Measurements from ENCODE around the gene KCMF1. TPM values are rescaled to one million over a fixed set of nuclear protein-coding genes. Genes with fewer than 3 reads are reported as not detected.

Gene KCMF1
- total RNA-seq, 2 donors from 2014 or later: 77.3 to 108 TPM

DNA sequence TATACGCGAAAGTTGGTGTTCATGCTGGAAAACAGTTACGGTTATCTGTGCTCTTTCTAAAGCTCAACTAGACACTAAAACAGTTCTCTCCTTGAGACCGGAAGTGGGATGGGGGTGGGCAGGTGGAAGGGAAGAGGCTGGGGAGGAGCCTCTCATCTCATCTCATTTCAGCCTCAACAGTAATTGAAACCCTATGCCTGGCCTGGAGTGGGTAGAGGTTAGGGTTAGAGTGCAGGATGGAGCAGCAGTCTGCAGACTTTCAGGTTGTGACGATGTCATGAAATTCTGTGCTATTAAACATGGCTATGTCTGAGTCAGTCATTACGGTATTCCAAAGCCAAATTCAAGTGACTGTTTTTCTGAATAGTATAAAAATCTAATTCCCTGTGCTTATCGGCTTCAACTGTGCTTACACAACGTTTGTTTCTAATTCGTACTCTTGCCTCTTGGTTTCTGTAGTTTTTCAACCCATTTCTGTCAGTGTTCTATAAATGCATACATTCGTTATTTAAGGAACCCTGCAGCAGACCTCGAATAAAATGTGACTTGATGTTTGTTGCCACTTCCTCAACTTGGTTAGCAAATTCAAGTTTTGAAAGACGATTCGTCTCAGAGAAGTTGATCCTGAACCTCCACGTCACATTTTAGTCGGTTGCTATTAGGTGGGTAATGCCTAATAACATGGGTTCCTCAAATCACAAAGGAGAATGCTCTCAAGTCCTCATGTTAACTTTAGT, 86.4 kb downstream of the KCMF1 start:
- H3K4me3 Mint-ChIP-seq: no peak overlapping the region

DNA sequence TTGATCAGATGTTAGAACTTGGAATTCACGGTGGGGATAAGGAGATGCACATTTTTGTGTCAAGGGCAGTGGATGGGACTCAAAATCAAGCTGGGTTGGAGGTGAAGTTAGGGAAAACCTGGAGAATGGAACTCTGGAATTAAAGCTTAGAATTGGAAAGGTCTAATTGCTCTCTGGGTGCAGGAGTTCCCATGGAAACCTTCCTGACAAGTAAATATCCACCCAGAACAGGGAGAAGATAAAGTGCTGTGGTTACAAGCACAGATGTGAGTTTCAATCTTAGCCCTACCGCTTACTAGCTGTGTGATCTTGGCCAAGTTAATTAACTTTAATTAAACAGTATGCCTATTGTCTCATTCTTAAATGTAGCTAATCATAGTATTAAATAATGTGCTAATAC, 90.9 kb downstream of the KCMF1 start:
- peaks cover 11% of the 10 kb centered on the region for H3K27me3 Mint-ChIP-seq
- H3K4me3 Mint-ChIP-seq: no peak overlapping the region
- ATAC-seq (replicated peaks): no peak
- no peaks in the 10 kb centered on the region for H3K36me3 Mint-ChIP-seq (ENCODE audit: low read depth)
- H3K9me3 Mint-ChIP-seq: no peaks in the 10 kb centered on the region
- no peak overlapping the region for H3K27ac Mint-ChIP-seq
- peaks cover 3% of the 10 kb centered on the region for H3K4me1 Mint-ChIP-seq

More for the DNA sequence above, 86.4 kb downstream of the KCMF1 start:
- H3K4me1 Mint-ChIP-seq: peaks cover 3% of the 10 kb centered on the region
- no peaks in the 10 kb centered on the region for H3K9me3 Mint-ChIP-seq
- H3K36me3 Mint-ChIP-seq (ENCODE audit: low read depth): peaks cover 42% of the 10 kb centered on the region
- no peaks in the 10 kb centered on the region for H3K27me3 Mint-ChIP-seq
- H3K27ac Mint-ChIP-seq: no peak overlapping the region
- peak; percentile 44 for ATAC-seq (replicated peaks)

DNA sequence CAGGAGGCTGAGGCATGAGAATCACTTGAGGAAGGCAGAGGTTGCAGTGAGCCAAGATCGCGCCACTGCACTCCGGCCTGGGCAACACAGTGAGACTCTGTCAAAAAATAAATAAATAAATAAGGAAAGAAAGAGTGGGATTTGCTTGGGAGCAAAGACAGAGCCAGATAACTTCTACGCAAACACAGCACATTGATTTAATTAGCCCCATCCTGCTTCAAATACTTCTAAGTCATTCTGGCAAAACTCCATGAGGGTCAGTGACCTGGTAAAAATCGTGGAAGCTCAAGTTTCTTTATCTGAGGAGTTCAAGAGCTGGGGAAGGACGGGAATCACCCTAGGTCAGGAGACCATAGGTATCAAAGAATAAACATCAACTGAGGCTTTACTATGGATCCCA, 91.6 kb downstream of the KCMF1 start:
- peaks cover 3% of the 10 kb centered on the region for H3K4me1 Mint-ChIP-seq
- H3K27ac Mint-ChIP-seq: no peak overlapping the region
- ATAC-seq (replicated peaks): no peak
- peaks cover 14% of the 10 kb centered on the region for H3K27me3 Mint-ChIP-seq
- no peak overlapping the region for H3K4me3 Mint-ChIP-seq
- no peaks in the 10 kb centered on the region for H3K36me3 Mint-ChIP-seq (ENCODE audit: low read depth)
- no peaks in the 10 kb centered on the region for H3K9me3 Mint-ChIP-seq

DNA sequence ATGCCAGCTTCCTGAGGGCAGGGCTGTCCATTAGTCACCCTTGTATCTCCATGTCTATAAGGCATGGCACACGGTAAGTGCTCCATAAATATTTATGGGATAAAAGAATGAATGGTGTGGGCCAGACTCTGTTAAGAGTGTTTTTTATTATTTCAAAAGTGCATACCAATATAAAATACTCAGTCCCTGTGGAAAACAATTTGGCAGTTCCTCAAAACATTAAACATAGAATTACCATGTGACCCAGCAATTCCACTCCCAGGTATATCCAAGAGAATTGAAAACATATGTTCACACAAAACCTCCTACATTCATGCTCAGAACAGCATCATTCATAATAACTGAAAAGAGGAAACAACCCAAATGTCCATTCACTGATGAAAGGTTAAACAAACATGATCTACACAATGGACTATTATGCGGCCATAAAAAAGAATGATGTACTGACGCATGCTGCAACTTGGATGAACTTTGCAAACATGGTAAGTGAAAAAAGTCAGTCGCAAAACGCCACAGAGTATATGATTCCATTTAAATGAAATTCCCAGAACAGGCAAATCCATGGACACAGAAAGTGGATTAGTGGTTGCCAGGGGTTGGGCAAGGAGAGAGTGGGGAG, 93.1 kb downstream of the KCMF1 start:
- H3K4me3 Mint-ChIP-seq: no peak overlapping the region
- H3K9me3 Mint-ChIP-seq: no peaks in the 10 kb centered on the region
- H3K36me3 Mint-ChIP-seq (ENCODE audit: low read depth): no peaks in the 10 kb centered on the region
- H3K27ac Mint-ChIP-seq: no peak overlapping the region
- no peak for ATAC-seq (replicated peaks)
- no peaks in the 10 kb centered on the region for H3K4me1 Mint-ChIP-seq
- peaks cover 14% of the 10 kb centered on the region for H3K27me3 Mint-ChIP-seq

DNA sequence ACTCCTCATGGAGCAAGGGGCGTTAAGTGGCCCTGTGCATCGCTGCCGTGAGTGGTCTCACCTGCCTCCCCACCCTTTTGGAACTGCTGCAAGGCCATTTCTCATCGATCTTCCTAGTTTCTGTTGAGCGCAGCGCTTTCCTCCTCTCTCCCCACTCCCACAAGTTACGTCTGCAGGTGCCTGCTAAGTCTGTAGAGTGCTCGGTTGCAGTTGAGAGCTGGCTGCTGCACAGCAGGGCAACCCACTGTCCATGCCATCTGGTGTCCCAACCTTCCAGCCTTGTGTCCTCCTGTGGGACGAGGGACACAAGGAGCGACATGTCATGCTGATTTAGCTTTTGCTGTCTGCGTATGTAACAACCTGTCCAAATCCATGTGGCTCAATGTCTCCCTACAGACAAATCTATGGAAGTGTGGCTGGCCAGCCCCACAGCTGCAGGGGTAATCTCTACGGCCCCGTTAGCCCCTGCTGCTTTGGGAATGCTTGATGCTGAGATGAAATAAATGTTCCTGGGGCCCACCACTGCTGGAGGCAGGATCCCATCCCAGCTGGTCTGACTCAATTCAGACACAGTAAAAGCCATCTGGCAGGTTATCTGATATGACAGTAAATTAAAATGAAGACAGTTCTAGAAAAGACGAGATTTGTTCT, 94.1 kb downstream of the KCMF1 start:
- Mint-ChIP-seq H3K27me3 (peaks cover 14% of the 10 kb centered on the region), H3K4me1 (no peaks in the 10 kb centered on the region), H3K4me3 (no peak overlapping the region), H3K27ac (no peak overlapping the region), H3K36me3 (ENCODE audit: low read depth) (no peaks in the 10 kb centered on the region), H3K9me3 (no peaks in the 10 kb centered on the region)
- no peak for ATAC-seq (replicated peaks)

DNA sequence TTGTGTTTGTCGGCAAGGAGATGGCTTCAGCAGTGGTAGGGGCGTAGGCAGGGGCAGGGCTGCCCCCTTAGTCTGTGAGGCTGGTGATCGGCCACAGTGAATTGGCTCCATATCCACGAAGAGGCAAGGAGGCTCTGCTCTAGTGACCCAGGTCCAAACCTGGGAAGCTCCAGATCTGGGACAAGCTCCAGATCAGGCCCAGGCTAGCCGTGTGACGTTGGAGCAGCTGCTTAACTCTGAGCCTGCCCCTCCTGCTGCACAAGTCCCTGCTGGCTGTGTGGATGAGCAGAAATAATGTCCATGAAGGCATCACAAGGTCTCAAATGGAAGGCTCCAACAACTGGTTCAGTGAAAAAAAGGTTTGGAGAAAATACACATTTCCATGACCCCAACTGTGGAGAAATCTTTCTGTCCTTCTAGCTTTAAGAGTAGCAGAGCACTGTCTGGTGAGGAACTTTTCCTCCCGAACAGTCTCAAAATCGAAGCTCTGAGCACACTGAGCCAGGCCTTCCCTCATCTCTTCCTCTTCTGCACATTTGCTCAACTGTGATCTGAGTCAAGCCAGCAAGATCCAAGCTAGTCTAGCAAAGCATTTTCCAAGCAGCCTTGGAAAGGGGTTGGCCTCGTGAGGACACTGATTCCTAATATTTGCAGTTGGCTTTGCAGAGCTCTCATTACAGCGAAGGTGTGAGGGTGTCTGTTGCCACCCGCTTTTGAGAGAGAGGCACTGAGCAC, 95.2 kb downstream of the KCMF1 start:
- no peaks in the 10 kb centered on the region for H3K9me3 Mint-ChIP-seq
- H3K27ac Mint-ChIP-seq: no peak overlapping the region
- no peak for ATAC-seq (replicated peaks)
- H3K36me3 Mint-ChIP-seq (ENCODE audit: low read depth): no peaks in the 10 kb centered on the region
- no peak overlapping the region for H3K4me3 Mint-ChIP-seq
- H3K27me3 Mint-ChIP-seq: peaks cover 18% of the 10 kb centered on the region
- H3K4me1 Mint-ChIP-seq: no peaks in the 10 kb centered on the region

DNA sequence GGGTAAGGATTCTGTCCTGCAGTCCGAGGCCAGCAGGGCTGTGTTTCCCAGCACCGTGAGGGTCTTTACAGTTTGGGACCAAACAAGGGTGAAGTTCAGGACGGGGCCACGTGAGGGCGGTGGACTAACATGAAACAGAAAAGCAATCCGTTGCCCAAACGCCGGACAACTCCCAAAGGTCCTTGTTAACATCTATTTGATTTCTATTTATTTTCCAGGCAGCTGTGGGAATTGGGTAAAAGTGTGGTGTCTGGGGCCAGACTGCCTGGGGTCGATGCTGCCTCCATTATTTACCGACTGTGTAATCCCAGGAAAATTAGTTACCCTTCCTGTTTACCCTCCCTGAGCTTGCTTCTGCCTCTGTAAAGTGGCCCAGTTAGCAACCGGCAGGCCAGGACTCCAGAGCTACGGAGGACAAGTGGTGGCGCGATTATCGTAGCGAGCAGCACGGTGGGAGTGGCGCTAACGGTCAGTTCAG, 96.0 kb downstream of the KCMF1 start:
- H3K27ac Mint-ChIP-seq: no peak overlapping the region
- no peaks in the 10 kb centered on the region for H3K36me3 Mint-ChIP-seq (ENCODE audit: low read depth)
- ATAC-seq (replicated peaks): no peak
- H3K9me3 Mint-ChIP-seq: no peaks in the 10 kb centered on the region
- H3K4me1 Mint-ChIP-seq: no peaks in the 10 kb centered on the region
- H3K4me3 Mint-ChIP-seq: no peak overlapping the region
- H3K27me3 Mint-ChIP-seq: peaks cover 21% of the 10 kb centered on the region

DNA sequence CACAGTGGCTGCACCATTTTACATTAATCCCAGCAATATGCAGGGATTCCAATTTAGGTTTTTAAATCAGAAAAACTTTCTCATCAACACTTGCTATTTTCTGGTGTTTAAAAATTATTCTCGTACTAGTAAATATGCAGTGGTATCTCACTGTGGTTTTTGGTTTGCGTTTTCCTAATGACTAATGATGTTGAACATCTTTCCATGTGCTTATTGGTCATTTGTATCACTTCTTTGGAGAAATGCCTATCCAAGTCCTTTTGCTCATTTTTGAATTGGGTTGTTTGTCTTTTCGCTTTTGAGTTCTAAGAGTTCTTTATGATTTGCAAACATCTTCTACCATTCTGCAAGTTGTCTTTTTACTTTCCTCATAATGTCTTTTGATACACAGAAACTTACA, 100.1 kb downstream of the KCMF1 start:
- no peak for ATAC-seq (replicated peaks)
- H3K4me3 Mint-ChIP-seq: no peak overlapping the region
- H3K9me3 Mint-ChIP-seq: no peaks in the 10 kb centered on the region
- H3K27me3 Mint-ChIP-seq: peaks cover 18% of the 10 kb centered on the region
- H3K27ac Mint-ChIP-seq: no peak overlapping the region
- no peaks in the 10 kb centered on the region for H3K4me1 Mint-ChIP-seq
- no peaks in the 10 kb centered on the region for H3K36me3 Mint-ChIP-seq (ENCODE audit: low read depth)

DNA sequence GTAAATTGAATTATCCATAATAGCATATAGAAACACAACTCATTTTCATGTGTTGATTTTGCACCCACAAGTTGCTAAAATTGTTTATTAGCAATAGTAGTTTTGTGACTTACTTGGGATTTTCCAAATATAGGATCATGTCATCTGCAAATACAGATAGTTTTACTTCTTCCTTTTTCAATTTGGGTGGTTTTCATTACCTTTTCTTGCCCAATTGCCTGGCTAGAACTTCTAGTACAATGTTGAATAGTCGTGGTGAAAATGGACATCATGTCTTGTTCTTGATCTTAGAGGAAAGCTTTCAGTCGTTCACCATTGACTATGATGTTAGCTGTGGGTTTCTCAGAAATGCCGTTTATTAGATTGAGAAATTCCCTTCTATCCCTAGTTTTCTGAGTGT, 102.1 kb downstream of the KCMF1 start:
- H3K4me1 Mint-ChIP-seq: no peaks in the 10 kb centered on the region
- H3K9me3 Mint-ChIP-seq: no peaks in the 10 kb centered on the region
- H3K36me3 Mint-ChIP-seq (ENCODE audit: low read depth): no peaks in the 10 kb centered on the region
- no peak overlapping the region for H3K4me3 Mint-ChIP-seq
- H3K27me3 Mint-ChIP-seq: peaks cover 20% of the 10 kb centered on the region
- ATAC-seq (replicated peaks): no peak
- no peak overlapping the region for H3K27ac Mint-ChIP-seq

DNA sequence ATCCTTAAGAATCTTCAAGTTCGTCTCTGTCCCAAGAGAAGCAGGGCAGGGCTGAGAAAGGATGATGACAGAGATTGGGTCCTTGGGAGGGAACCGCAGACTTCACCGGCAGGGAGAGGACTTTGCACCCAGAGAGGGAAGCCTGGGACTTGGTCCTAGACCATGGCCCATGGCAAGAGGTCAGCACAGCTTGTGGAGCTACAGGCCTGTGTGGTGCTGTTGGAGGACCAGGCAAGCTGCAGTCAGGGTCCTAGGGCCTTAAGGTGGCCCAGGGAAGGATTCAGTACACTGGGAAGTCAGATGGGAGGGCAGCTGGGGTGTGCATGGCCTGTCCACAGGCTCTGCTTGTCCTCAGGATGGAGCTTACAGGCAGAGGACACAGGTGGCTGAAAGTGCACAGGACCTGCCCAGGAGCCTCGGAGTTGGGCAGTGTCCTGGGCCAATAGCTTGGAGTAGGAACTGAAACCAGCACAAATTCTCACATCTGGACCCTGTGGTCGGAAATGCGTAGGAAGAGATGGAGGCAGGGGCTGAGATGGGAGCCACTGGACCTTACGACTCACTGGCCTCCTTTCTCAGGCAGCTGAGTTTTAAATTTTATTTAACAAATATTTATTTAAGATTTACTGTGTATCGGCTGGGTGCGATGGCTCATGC, 105.8 kb downstream of the KCMF1 start:
- Mint-ChIP-seq H3K27ac (no peak overlapping the region), H3K9me3 (no peaks in the 10 kb centered on the region), H3K27me3 (peaks cover 19% of the 10 kb centered on the region), H3K36me3 (ENCODE audit: low read depth) (no peaks in the 10 kb centered on the region), H3K4me1 (no peaks in the 10 kb centered on the region), H3K4me3 (no peak overlapping the region)
- no peak for ATAC-seq (replicated peaks)

DNA sequence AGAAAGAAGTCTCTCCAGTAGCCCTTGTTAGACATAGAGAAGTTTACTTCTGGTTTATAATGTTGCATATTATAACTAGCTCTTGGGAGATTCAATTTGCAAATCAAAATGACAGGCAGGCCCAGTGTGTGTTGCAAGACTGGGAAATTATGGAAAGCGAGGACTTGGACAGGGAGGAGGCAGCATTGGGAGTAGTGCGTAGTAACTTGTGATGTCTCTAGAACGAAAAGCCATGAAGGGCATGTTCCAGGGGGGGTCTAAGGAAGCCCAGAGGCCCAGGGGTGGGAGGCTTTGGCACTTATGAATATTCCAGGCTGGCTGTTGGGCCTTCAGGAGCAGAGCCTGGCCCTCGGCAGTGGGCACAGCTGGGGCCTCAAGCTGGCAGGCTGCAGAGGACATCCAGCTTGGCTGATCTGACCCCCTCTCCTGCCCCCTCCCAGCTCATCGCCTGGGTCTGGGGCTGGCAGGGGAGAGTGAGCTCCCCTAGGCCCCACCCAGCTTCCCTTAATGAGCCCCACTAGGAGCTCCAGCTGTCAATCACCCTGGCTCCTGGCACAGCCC, 107.0 kb downstream of the KCMF1 start:
- H3K4me1 Mint-ChIP-seq: no peaks in the 10 kb centered on the region
- peaks cover 24% of the 10 kb centered on the region for H3K27me3 Mint-ChIP-seq
- H3K36me3 Mint-ChIP-seq (ENCODE audit: low read depth): no peaks in the 10 kb centered on the region
- no peak overlapping the region for H3K27ac Mint-ChIP-seq
- no peak for ATAC-seq (replicated peaks)
- H3K9me3 Mint-ChIP-seq: peaks cover 4% of the 10 kb centered on the region
- no peak overlapping the region for H3K4me3 Mint-ChIP-seq

DNA sequence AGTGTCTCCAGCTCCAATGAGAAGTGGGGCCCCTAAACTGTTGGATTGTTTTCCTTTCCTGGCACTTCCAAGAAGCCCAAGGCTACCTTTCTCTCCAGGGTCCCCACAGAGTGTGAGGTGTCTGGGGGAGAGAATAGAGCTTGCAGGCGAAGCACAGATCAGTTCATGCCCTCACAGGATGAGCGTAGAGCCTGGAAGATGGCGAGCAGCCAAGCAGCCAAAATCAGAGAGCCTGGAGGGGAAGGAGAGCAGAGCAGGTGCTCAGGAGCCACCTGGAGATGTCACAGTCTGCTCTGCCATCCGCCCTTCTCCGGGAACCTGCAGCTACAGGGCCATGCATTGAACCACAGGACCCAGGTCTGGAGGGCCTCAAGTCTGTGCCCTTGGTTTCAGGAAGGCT, 107.6 kb downstream of the KCMF1 start:
- H3K36me3 Mint-ChIP-seq (ENCODE audit: low read depth): no peaks in the 10 kb centered on the region
- H3K27ac Mint-ChIP-seq: no peak overlapping the region
- H3K27me3 Mint-ChIP-seq: peaks cover 26% of the 10 kb centered on the region
- no peaks in the 10 kb centered on the region for H3K4me1 Mint-ChIP-seq
- peaks cover 7% of the 10 kb centered on the region for H3K9me3 Mint-ChIP-seq
- no peak overlapping the region for H3K4me3 Mint-ChIP-seq
- ATAC-seq (replicated peaks): no peak

DNA sequence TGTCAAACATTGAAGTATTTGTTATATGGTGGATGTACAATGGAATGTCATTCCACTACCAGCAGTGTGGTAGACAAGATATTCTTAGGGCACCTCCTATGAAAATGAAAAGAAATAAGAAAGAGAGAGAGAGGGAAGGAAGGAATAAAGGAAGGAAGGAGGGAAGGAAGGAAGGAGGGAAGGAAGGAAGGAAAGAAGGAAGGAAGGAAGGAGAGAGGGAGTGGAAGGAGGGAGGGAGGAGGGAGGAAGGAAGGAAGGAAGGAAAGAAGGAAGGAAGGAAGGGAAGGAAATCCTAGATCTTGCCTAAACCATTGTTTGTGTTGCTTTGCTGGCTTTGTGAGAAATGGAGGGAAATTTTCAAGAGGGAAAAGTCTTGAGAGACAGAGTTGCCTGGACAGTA, 112.1 kb downstream of the KCMF1 start:
- H3K9me3 Mint-ChIP-seq: peaks cover 7% of the 10 kb centered on the region
- no peak overlapping the region for H3K4me3 Mint-ChIP-seq
- no peak overlapping the region for H3K27ac Mint-ChIP-seq
- ATAC-seq (replicated peaks): no peak
- H3K4me1 Mint-ChIP-seq: no peaks in the 10 kb centered on the region
- no peaks in the 10 kb centered on the region for H3K36me3 Mint-ChIP-seq (ENCODE audit: low read depth)
- H3K27me3 Mint-ChIP-seq: peaks cover 22% of the 10 kb centered on the region

DNA sequence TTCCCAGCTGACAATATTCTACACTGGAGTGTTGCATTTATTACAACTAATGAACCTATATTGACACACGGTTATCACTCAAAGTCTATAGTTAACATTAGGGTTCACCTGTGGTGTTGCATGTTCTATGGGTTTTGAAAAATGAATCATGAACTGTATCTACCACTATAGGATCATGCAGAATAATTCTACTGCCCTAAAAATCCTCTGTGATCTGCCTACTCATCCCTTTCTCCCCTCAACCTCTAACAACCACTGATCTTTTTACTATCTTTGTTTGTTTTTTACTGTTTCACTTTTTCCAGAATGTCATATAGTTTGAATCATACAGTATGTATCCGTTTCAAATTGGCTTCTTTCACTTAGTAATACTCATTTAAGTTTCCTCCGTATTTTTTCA, 114.6 kb downstream of the KCMF1 start:
- no peak overlapping the region for H3K27ac Mint-ChIP-seq
- H3K4me3 Mint-ChIP-seq: no peak overlapping the region
- peaks cover 7% of the 10 kb centered on the region for H3K9me3 Mint-ChIP-seq
- ATAC-seq (replicated peaks): peak; percentile 96
- no peaks in the 10 kb centered on the region for H3K4me1 Mint-ChIP-seq
- H3K27me3 Mint-ChIP-seq: peaks cover 27% of the 10 kb centered on the region
- H3K36me3 Mint-ChIP-seq (ENCODE audit: low read depth): no peaks in the 10 kb centered on the region

All from activated T-helper 17 cell treated with anti-CD3 and anti-CD28 coated beads, Interleukin-2, amount 50 U/mL, for 72 hours (primary cell).